ENCODE results near the gene RIMBP2.
"Not testable (repeated sequence)": the region's sequence is repeated elsewhere in the genome, so short reads cannot be mapped to it uniquely, and the experiment has no call there.

RIMBP2 gene

GRCh38 chr12:130744274-130744673, 28.2 kb upstream of the RIMBP2 start:
- no peak for TF ChIP-seq CTCF (IDR thresholded peaks at IDR 0.05; ENCODE audit: low read depth, low read length, missing control alignments)
- no peak for DNase-seq (ENCODE audit: low read depth)
- no peak overlapping the region for H3K4me3 ChIP-seq (ENCODE audit: low read depth, low read length)
- in situ Hi-C loops (cut with HindIII; ENCODE audit: low sequenced_read_pairs): no loop called here

GRCh38 chr12:130743606-130744005, 27.5 kb upstream of the RIMBP2 start:
- in situ Hi-C loops (cut with HindIII; ENCODE audit: low sequenced_read_pairs): no loop called here

GRCh38 chr12:130743176-130743575, 27.1 kb upstream of the RIMBP2 start:
- no peak for TF ChIP-seq CTCF (IDR thresholded peaks at IDR 0.05; ENCODE audit: low read depth, low read length, missing control alignments)
- in situ Hi-C loops (cut with HindIII; ENCODE audit: low sequenced_read_pairs): no loop called here
- no peak overlapping the region for H3K4me3 ChIP-seq (ENCODE audit: low read depth, low read length)
- no peak for DNase-seq (ENCODE audit: low read depth)

More at GRCh38 chr12:130743606-130744005, 27.5 kb upstream of the RIMBP2 start:
- no peak for DNase-seq (ENCODE audit: low read depth)
- H3K4me3 ChIP-seq (ENCODE audit: low read depth, low read length): no peak overlapping the region
- no peak for TF ChIP-seq CTCF (IDR thresholded peaks at IDR 0.05; ENCODE audit: low read depth, low read length, missing control alignments)

- in situ Hi-C loops (cut with HindIII; ENCODE audit: low sequenced_read_pairs): no loop called here
Observed at GRCh38 chr12:130742716-130743115, 26.6 kb upstream of the RIMBP2 start.

GRCh38 chr12:130742112-130742511, 26.0 kb upstream of the RIMBP2 start:
- DNase-seq (ENCODE audit: low read depth): no peak
- no peak overlapping the region for H3K4me3 ChIP-seq (ENCODE audit: low read depth, low read length)
- no peak for TF ChIP-seq CTCF (IDR thresholded peaks at IDR 0.05; ENCODE audit: low read depth, low read length, missing control alignments)
- in situ Hi-C loops (cut with HindIII; ENCODE audit: low sequenced_read_pairs): no loop called here

More at GRCh38 chr12:130742716-130743115, 26.6 kb upstream of the RIMBP2 start:
- DNase-seq (ENCODE audit: low read depth): no peak
- H3K4me3 ChIP-seq (ENCODE audit: low read depth, low read length): no peak overlapping the region
- TF ChIP-seq CTCF (IDR thresholded peaks at IDR 0.05; ENCODE audit: low read depth, low read length, missing control alignments): no peak

- no peak overlapping the region for H3K4me3 ChIP-seq (ENCODE audit: low read depth, low read length)
- TF ChIP-seq CTCF (IDR thresholded peaks at IDR 0.05; ENCODE audit: low read depth, low read length, missing control alignments): no peak
- in situ Hi-C loops (cut with HindIII; ENCODE audit: low sequenced_read_pairs): no loop called here
- DNase-seq (ENCODE audit: low read depth): no peak
Observed at GRCh38 chr12:130739571-130739970, 23.5 kb upstream of the RIMBP2 start.

- H3K4me3 ChIP-seq (ENCODE audit: low read depth, low read length); in situ Hi-C loops (cut with HindIII; ENCODE audit: low sequenced_read_pairs); DNase-seq (ENCODE audit: low read depth): not testable (repeated sequence)
Observed at GRCh38 chr12:130738403-130738802, 22.3 kb upstream of the RIMBP2 start.
